Measurements from ENCODE around the gene B3GAT1. TPM values are rescaled to one million over a fixed set of nuclear protein-coding genes. Genes with fewer than 3 reads are reported as not detected.

The B3GAT1 gene
- total and polyA plus RNA-seq, 12 donors: 0.04 to 0.60 (median 0.08) TPM; not detected in 6

- no peak for DNase-seq
- no peak for TF ChIP-seq CTCF (IDR thresholded peaks at IDR 0.05)
- Histone ChIP-seq H3K36me3 (no peaks in the 10 kb centered on the region), H3K4me1 (no peaks in the 10 kb centered on the region), H3K27ac (no peak overlapping the region), H3K4me3 (no peak overlapping the region), H3K27me3 (peaks cover 0 to 26% (median 5%) of the 10 kb centered on the region in 7 donors), H3K9me3 (no peaks in the 10 kb centered on the region)
- ATAC-seq: no peak
- WGBS, 2 donors: 69 to 82% methylated on average over 8 of the region's 8 CpGs
- intact Hi-C loops (cut with DNase I): no loop called here
Observed at GRCh38 chr11:134372961-134373360, 39.1 kb downstream of the B3GAT1 start.

- H3K9me3 ChIP-seq: no peaks in the 10 kb centered on the region
- intact Hi-C loops (cut with DNase I): no loop called here
- 75 to 79% methylated on average over 10 of the region's 10 CpGs for WGBS, 2 donors
- no peak overlapping the region for H3K27ac ChIP-seq
- TF ChIP-seq CTCF (IDR thresholded peaks at IDR 0.05): no peak
- no peaks in the 10 kb centered on the region for H3K36me3 ChIP-seq
- no peaks in the 10 kb centered on the region for H3K4me1 ChIP-seq
- ATAC-seq (no peak), DNase-seq (no peak)
- H3K27me3 ChIP-seq: peaks cover 0 to 22% (median 5%) of the 10 kb centered on the region in 7 donors
- no peak overlapping the region for H3K4me3 ChIP-seq
Observed at GRCh38 chr11:134372536-134372935, 39.5 kb downstream of the B3GAT1 start.

GRCh38 chr11:134371436-134372185 is 40.4 kb downstream of the B3GAT1 start:
- peaks cover 0 to 22% (median 5%) of the 10 kb centered on the region in 7 donors for H3K27me3 ChIP-seq
- no peaks in the 10 kb centered on the region for H3K36me3 ChIP-seq
- H3K9me3 ChIP-seq: no peaks in the 10 kb centered on the region
- DNase-seq (no peak), ATAC-seq (no peak)
- no peak for TF ChIP-seq CTCF (IDR thresholded peaks at IDR 0.05)
- no peaks in the 10 kb centered on the region for H3K4me1 ChIP-seq
- no peak overlapping the region for H3K4me3 ChIP-seq
- intact Hi-C loops (cut with DNase I): no loop called here
- H3K27ac ChIP-seq: no peak overlapping the region
- WGBS, 2 donors: 87 to 92% methylated on average over 22 of the region's 22 CpGs

- 81 to 88% methylated on average over 19 of the region's 19 CpGs for WGBS, 2 donors
- H3K27ac ChIP-seq: no peak overlapping the region
Observed at GRCh38 chr11:134370526-134371435, 41.3 kb downstream of the B3GAT1 start.

More at GRCh38 chr11:134370526-134371435, 41.3 kb downstream of the B3GAT1 start:
- no peak for TF ChIP-seq CTCF (IDR thresholded peaks at IDR 0.05)
- peaks cover 0 to 22% (median 5%) of the 10 kb centered on the region in 7 donors for H3K27me3 ChIP-seq
- no peak for DNase-seq
- H3K36me3 ChIP-seq: no peaks in the 10 kb centered on the region
- no peaks in the 10 kb centered on the region for H3K9me3 ChIP-seq
- no peak for ATAC-seq
- intact Hi-C loops (cut with DNase I): no loop called here
- no peaks in the 10 kb centered on the region for H3K4me1 ChIP-seq
- H3K4me3 ChIP-seq: no peak overlapping the region

Measured in heart right ventricle (tissue), 16 donors.